Duodenal mucosa (tissue), 2 donors: ENCODE data around the gene HINT3.
A peak's percentile ranks its signal among the peaks of the same experiment; 100 is the strongest.
"Not testable (repeated sequence)": the region's sequence is repeated elsewhere in the genome, so short reads cannot be mapped to it uniquely, and the experiment has no call there.

ENCODE experiments used
- H3K27ac ChIP-seq: one replicate; pipeline ENCODE4 v1.7.0; 2013; ENCODE audit warnings: low read depth, low read length
- H3K27me3 ChIP-seq, 2 donors: one replicate each; pipeline ENCODE4 v1.7.0; 2013; ENCODE audit warnings: low read length in 2 of 2, control low read depth in 1 of 2; ENCODE audit not compliant: insufficient read depth in 2 of 2, control insufficient read depth in 1 of 2
- H3K36me3 ChIP-seq, 2 donors: one replicate each; pipeline ENCODE4 v1.7.0; 2013; ENCODE audit warnings: low read length in 2 of 2, control low read depth in 1 of 2; ENCODE audit not compliant: insufficient read depth in 2 of 2, control insufficient read depth in 1 of 2
- H3K4me1 ChIP-seq, 2 donors: one replicate each; pipeline ENCODE4 v1.7.0; 2013; ENCODE audit warnings: low read length in 2 of 2, control low read depth in 1 of 2; ENCODE audit not compliant: insufficient read depth in 2 of 2, control insufficient read depth in 1 of 2
- H3K4me3 ChIP-seq, 2 donors: one replicate each; pipeline ENCODE4 v1.7.0; 2013; ENCODE audit warnings: low read length in 2 of 2, low read depth in 1 of 2
- H3K9ac ChIP-seq, 2 donors: one replicate each; pipeline ENCODE4 v1.7.0; 2013; ENCODE audit warnings: low read length in 2 of 2, low read depth in 1 of 2
- H3K9me3 ChIP-seq, 2 donors: one replicate each; pipeline ENCODE4 v1.7.0; 2013; ENCODE audit warnings: low read length in 2 of 2, control low read depth in 1 of 2; ENCODE audit not compliant: control insufficient read depth in 1 of 2

The HINT3 gene

DNA sequence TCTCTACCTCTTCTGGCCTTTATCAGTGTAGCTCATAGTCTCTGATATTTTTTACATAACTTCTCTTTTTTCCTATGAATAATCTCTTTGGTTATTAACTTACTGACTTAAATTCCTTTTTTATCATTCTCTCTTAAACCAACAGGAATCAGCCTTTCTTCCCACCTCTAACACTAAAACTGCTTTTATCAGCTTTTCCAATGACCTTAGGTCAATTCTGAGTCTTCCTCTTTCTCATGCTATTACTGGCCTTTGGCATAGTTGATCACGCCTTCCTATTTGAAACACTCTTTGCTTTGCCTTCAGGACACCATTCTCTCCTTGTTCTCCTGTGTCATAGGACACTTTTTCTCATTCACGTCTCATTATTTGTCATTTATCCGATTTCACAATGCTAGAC is 8.1 kb upstream of the HINT3 start:
- Histone ChIP-seq H3K27ac (no peak overlapping the region), H3K4me1 (peaks cover 35 to 52% of the 10 kb centered on the region in 2 donors)

GRCh38 chr6:125949069-125949468 is 7.5 kb upstream of the HINT3 start:
- Histone ChIP-seq H3K27ac (no peak overlapping the region), H3K4me1 (peaks cover 32 to 47% of the 10 kb centered on the region in 2 donors), H3K9ac (no peak overlapping the region), H3K27me3 (no peaks in the 10 kb centered on the region), H3K4me3 (no peak overlapping the region), H3K9me3 (no peaks in the 10 kb centered on the region), H3K36me3 (no peaks in the 10 kb centered on the region)

More for the DNA sequence above, 8.1 kb upstream of the HINT3 start:
- Histone ChIP-seq H3K36me3 (no peaks in the 10 kb centered on the region), H3K4me3 (no peak overlapping the region), H3K9ac (no peak overlapping the region), H3K9me3 (no peaks in the 10 kb centered on the region), H3K27me3 (no peaks in the 10 kb centered on the region)

DNA sequence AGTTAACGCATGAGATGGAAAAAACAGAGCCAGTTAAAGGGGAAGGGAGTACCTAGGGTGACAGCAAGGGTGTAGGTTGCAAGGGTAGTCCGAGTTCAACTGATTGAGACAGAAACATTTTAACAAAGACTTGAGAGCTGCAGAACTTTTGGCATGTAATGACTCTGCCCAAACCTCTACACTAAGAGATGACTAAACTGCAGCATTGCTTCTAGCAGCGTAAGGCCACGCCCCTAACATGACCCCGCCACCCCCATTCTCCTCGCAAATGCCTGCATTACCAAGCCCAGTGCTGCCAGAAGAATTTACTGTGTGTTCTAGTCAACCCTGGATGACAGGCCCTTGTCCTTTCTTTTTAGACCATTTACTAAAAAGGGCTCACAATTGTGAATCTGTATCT is 6.3 kb upstream of the HINT3 start:
- H3K9me3 ChIP-seq: no peaks in the 10 kb centered on the region
- H3K27ac ChIP-seq: no peak overlapping the region
- no peaks in the 10 kb centered on the region for H3K27me3 ChIP-seq
- no peak overlapping the region for H3K4me3 ChIP-seq
- H3K4me1 ChIP-seq: peaks cover 29 to 35% of the 10 kb centered on the region in 2 donors
- H3K36me3 ChIP-seq: no peaks in the 10 kb centered on the region
- no peak overlapping the region for H3K9ac ChIP-seq

- not testable (repeated sequence) for H3K9ac ChIP-seq, H3K27me3 ChIP-seq, H3K4me3 ChIP-seq, H3K36me3 ChIP-seq, H3K9me3 ChIP-seq, H3K27ac ChIP-seq
- peaks cover 28 to 31% of the 10 kb centered on the region in 2 donors for H3K4me1 ChIP-seq
These were observed 5.9 kb upstream of the HINT3 start for GRCh38 chr6:125950716-125951115.

DNA sequence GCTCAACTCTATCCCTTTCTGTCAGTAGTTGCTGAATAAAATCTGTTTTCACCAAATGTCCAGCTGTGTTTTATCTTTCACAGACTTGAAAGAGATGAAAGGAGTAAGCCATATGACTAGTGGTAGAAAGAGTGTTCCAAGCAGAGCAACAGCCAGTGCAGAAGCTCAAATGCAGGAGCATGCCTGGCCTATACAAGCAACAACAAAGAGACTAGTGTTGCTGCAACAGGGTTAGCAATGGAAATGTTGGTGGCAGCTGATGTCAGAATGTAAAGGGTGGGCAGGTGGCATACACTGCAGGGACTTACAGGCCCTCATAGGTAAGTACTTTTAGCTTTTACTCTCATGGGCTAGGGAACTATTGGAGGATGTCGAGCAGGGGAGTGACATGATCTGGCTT is 5.2 kb upstream of the HINT3 start:
- no peak overlapping the region for H3K27ac ChIP-seq

GRCh38 chr6:125952764-125953501 is 3.6 kb upstream of the HINT3 start:
- no peaks in the 10 kb centered on the region for H3K27me3 ChIP-seq
- H3K9me3 ChIP-seq: no peaks in the 10 kb centered on the region
- H3K4me1 ChIP-seq: peaks cover 16 to 20% of the 10 kb centered on the region in 2 donors
- no peaks in the 10 kb centered on the region for H3K36me3 ChIP-seq
- H3K27ac ChIP-seq: no peak overlapping the region
- H3K9ac ChIP-seq: no peak overlapping the region
- no peak overlapping the region for H3K4me3 ChIP-seq

More for the DNA sequence above, 5.2 kb upstream of the HINT3 start:
- Histone ChIP-seq H3K9ac (no peak overlapping the region), H3K4me3 (no peak overlapping the region), H3K4me1 (peaks cover 22 to 28% of the 10 kb centered on the region in 2 donors), H3K9me3 (no peaks in the 10 kb centered on the region), H3K36me3 (no peaks in the 10 kb centered on the region), H3K27me3 (no peaks in the 10 kb centered on the region)

DNA sequence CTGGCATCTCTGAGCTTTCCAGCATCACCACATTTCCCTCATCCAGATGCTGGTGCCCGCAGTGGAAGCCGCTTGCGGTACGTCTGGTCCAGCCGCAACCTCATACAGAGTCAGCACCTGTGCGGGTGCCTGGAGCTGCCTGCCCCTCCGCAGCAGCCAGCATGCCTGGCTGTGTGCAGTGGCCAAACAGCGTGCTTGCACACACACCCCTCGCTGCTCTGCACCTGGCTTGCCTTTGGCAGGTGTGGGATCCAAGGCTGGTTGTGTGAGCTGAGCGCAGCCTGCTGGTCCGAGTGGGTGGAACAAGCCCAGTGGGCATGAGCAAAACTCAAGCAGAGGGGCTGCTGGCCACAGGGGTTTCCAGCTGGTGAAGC is 3.1 kb upstream of the HINT3 start:
- Histone ChIP-seq H3K4me3 (no peak overlapping the region), H3K27ac (no peak overlapping the region), H3K4me1 (peaks cover 16 to 20% of the 10 kb centered on the region in 2 donors), H3K9ac (no peak overlapping the region), H3K27me3 (no peaks in the 10 kb centered on the region), H3K36me3 (no peaks in the 10 kb centered on the region), H3K9me3 (no peaks in the 10 kb centered on the region)

DNA sequence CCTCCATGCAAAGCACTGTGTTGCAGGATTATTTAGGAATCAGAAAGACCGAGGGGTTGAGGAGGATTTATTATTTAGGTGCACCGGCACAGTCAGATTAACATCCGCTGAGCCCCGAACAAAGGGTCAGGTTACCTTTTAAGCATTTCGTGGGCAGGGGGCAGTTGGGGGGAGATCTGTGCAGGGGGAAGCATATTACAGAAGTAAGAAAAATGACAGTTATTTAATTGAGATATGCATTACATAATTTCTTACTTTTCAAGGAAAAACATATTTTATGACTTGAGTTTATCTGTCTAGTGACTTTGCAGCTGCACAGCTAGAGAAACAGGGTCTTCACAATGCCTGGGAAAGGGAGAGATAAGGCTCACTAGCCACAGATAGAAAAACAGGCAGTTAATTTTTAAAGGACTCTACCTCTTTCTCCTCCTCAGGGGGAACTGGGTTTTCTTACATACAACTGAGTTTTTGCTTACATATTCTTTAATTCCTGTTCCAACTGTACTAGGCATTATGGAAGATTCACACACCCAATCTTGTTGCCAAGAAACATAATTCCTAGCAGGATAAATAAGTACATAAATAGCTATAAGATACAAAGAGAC is 1.7 kb upstream of the HINT3 start:
- Histone ChIP-seq H3K9ac (no peak overlapping the region), H3K9me3 (no peaks in the 10 kb centered on the region), H3K27me3 (no peaks in the 10 kb centered on the region), H3K36me3 (no peaks in the 10 kb centered on the region), H3K4me3 (no peak overlapping the region), H3K4me1 (peaks cover 16 to 23% of the 10 kb centered on the region in 2 donors), H3K27ac (no peak overlapping the region)

GRCh38 chr6:125955973-125956372 is 597 bp upstream of the HINT3 start:
- Histone ChIP-seq H3K9me3 (no peaks in the 10 kb centered on the region), H3K4me1 (peaks cover 16 to 23% of the 10 kb centered on the region in 2 donors), H3K4me3 (peak overlapping the region; percentile 89 to 90), H3K36me3 (no peaks in the 10 kb centered on the region), H3K27me3 (no peaks in the 10 kb centered on the region), H3K27ac (no peak overlapping the region), H3K9ac (peak overlapping the region; percentile 48 to 90)

GRCh38 chr6:125957391-125957693 is 772 bp downstream of the HINT3 start:
- H3K4me3 ChIP-seq: peak overlapping the region; percentile 89 to 90
- H3K4me1 ChIP-seq: peaks cover 16 to 23% of the 10 kb centered on the region in 2 donors
- H3K9me3 ChIP-seq: no peaks in the 10 kb centered on the region
- peak overlapping the region; percentile 95 for H3K27ac ChIP-seq
- H3K9ac ChIP-seq: peak overlapping the region; percentile 90 to 95
- no peaks in the 10 kb centered on the region for H3K36me3 ChIP-seq
- H3K27me3 ChIP-seq: no peaks in the 10 kb centered on the region
